ENCODE data around the gene TRNP1.

The TRNP1 gene

GRCh38 chr1:27000090-27000816 is 6.8 kb downstream of the TRNP1 start:
- in situ Hi-C loops (cut with HindIII; ENCODE audit: low sequenced_read_pairs), result no loop called here

GRCh38 chr1:27000817-27001460 is 7.4 kb downstream of the TRNP1 start:
- in situ Hi-C loops (cut with HindIII; ENCODE audit: low sequenced_read_pairs), result no loop called here

- in situ Hi-C loops (cut with HindIII; ENCODE audit: low sequenced_read_pairs), result no loop called here
Measured at GRCh38 chr1:27001570-27002360, 8.3 kb downstream of the TRNP1 start.

- in situ Hi-C loops (cut with HindIII; ENCODE audit: low sequenced_read_pairs), result no loop called here
Measured at GRCh38 chr1:27003745-27004470, 10.4 kb downstream of the TRNP1 start.

- in situ Hi-C loops (cut with HindIII; ENCODE audit: low sequenced_read_pairs), result no loop called here
Measured at GRCh38 chr1:27004471-27005165, 11.1 kb downstream of the TRNP1 start.

GRCh38 chr1:27005166-27005530 is 11.7 kb downstream of the TRNP1 start:
- in situ Hi-C loops (cut with HindIII; ENCODE audit: low sequenced_read_pairs), result no loop called here

GRCh38 chr1:27005648-27006496 is 12.4 kb downstream of the TRNP1 start:
- in situ Hi-C loops (cut with HindIII; ENCODE audit: low sequenced_read_pairs), result no loop called here

GRCh38 chr1:27006683-27007082 is 13.2 kb downstream of the TRNP1 start:
- in situ Hi-C loops (cut with HindIII; ENCODE audit: low sequenced_read_pairs), result no loop called here

- in situ Hi-C loops (cut with HindIII; ENCODE audit: low sequenced_read_pairs), result no loop called here
Measured at GRCh38 chr1:27007909-27008582, 14.6 kb downstream of the TRNP1 start.

GRCh38 chr1:27009601-27010197 is 16.2 kb downstream of the TRNP1 start:
- in situ Hi-C loops (cut with HindIII; ENCODE audit: low sequenced_read_pairs), result no loop called here

- in situ Hi-C loops (cut with HindIII; ENCODE audit: low sequenced_read_pairs), result no loop called here
Measured at GRCh38 chr1:27010226-27010994, 16.9 kb downstream of the TRNP1 start.

- in situ Hi-C loops (cut with HindIII; ENCODE audit: low sequenced_read_pairs), result no loop called here
Measured at GRCh38 chr1:27011058-27011764, 17.7 kb downstream of the TRNP1 start.

GRCh38 chr1:27011976-27012563 is 18.6 kb downstream of the TRNP1 start:
- in situ Hi-C loops (cut with HindIII; ENCODE audit: low sequenced_read_pairs), result no loop called here

GRCh38 chr1:27015260-27015659 is 21.8 kb downstream of the TRNP1 start:
- in situ Hi-C loops (cut with HindIII; ENCODE audit: low sequenced_read_pairs), result no loop called here

GRCh38 chr1:27016376-27016775 is 22.9 kb downstream of the TRNP1 start:
- in situ Hi-C loops (cut with HindIII; ENCODE audit: low sequenced_read_pairs), result no loop called here

GRCh38 chr1:27017207-27017606 is 23.7 kb downstream of the TRNP1 start:
- in situ Hi-C loops (cut with HindIII; ENCODE audit: low sequenced_read_pairs), result no loop called here

GRCh38 chr1:27018316-27018715 is 24.8 kb downstream of the TRNP1 start:
- in situ Hi-C loops (cut with HindIII; ENCODE audit: low sequenced_read_pairs), result no loop called here
